ENCODE data around the gene MLLT6. TPM values are rescaled to one million over a fixed set of nuclear protein-coding genes. Genes with fewer than 3 reads are reported as not detected.

The MLLT6 gene
- polyA plus RNA-seq, 3 donors, result 0.72 to 55.4 (median 0.82) TPM

DNA sequence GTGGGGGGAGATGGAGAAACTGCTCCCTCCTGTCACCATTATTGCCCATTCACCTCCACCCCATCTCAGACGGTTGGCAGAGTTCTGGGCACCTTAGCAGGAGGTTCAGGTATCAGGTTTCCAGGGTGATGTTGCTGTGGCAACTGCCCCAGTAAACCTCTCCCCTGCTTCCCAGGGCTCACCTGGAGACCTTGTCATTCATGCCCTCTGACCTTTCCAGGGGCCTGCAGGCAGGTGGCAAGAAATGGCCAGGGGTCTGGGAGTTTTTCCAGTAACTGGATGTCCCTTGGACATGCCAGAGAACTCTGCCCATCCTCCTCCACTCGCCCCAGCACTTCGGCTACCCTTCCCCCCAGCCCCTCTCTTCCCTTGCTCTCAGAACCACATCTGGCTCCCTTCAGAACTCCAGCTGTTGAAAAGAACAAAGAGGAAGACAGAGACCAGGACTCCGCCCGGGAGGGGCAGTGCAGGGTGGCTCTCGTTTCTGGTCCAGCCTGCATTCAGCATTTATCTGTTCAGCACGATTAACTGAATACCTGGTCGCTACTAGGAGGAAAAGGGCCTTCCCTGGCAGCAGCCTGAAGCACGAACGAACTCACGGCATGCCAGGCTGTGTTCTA lies 8.5 kb downstream of the MLLT6 start:
- H3K4me1 ChIP-seq (ENCODE audit: control insufficient read depth in 1 of 2, insufficient read depth in 2 of 2, low read length in 2 of 2), result no peaks in the 10 kb centered on the region
- Mint-ChIP-seq H3K4me3 (no peak overlapping the region), H3K4me1 (peaks cover 17% of the 10 kb centered on the region)

DNA sequence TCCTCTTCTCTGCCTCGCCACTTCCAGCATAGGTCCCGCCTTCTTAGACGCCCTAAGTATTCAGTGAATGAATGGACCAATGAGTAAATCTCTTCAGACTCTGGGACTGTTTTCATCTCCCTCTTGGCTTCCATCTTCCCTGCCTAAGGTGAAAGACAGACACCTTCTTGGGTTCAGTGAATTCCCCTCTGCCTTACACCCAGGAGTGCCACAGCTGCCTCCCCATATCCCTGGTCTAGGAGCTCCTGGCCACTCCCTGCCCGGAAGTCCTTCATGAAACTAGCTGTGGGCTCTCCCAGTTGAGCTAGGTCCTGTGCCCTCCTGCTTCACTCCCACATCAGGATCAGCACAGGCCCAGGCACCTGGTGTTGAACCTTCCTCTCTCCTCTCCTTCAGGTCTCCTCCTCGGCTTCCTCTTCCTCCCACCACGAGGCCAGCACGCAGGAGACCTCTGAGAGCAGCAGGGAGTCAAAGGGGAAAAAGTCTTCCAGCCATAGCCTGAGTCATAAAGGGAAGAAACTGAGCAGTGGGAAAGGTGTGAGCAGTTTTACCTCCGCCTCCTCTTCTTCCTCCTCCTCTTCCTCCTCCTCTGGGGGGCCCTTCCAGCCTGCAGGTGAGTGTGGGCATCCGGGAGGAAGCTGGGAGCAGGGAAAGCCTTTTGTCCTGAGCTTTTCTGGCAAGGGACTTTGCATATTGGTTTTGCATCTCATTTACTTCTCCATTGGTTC lies 10.3 kb downstream of the MLLT6 start:
- peaks cover 0 to 4% (median 0%) of the 10 kb centered on the region in 7 donors for H3K9me3 Mint-ChIP-seq
- Histone ChIP-seq H4K20me1 (ENCODE audit: insufficient read depth, low read length) (peaks cover 5% of the 10 kb centered on the region), H2AFZ (ENCODE audit: insufficient read depth, low read depth, low read length, poor library complexity, severe bottlenecking) (no peak overlapping the region), H3K27me3 (ENCODE audit: control insufficient read depth in 2 of 2, insufficient read depth in 2 of 2, low read length in 2 of 2) (no peaks in the 10 kb centered on the region), H3K36me3 (replicated peaks in 1 of 2; ENCODE audit: control insufficient read depth in 1 of 2, insufficient read depth in 2 of 2, low read length in 2 of 2) (peaks cover 54 to 65% of the 10 kb centered on the region in 2 donors), H3K4me2 (replicated peaks; ENCODE audit: extremely low read depth, low read length, poor library complexity, severe bottlenecking) (no peak overlapping the region), H3K4me3 (replicated peaks in 1 of 3; ENCODE audit: low read depth in 2 of 3, low read length in 3 of 3) (no peak overlapping the region), H3K9me3 (replicated peaks in 1 of 2; ENCODE audit: control insufficient read depth in 1 of 2, insufficient read depth in 1 of 2, low read length in 2 of 2) (no peaks in the 10 kb centered on the region), H3K9ac (ENCODE audit: insufficient read depth, low read length, poor library complexity, severe bottlenecking) (no peak overlapping the region), H3K4me1 (ENCODE audit: control insufficient read depth in 1 of 2, insufficient read depth in 2 of 2, low read length in 2 of 2) (no peaks in the 10 kb centered on the region), H3K79me2 (ENCODE audit: insufficient read depth, low read length) (no peaks in the 10 kb centered on the region), H3K27ac (ENCODE audit: low read depth in 1 of 2, low read length in 2 of 2) (no peak overlapping the region)
- H3K4me1 Mint-ChIP-seq, result peaks cover 12% of the 10 kb centered on the region
- peak overlapping the region in 1 of 2 donors; percentile 9 for H3K4me3 Mint-ChIP-seq
- peaks cover 0 to 10% (median 0%) of the 10 kb centered on the region in 3 donors for H3K27me3 Mint-ChIP-seq (ENCODE audit: low read depth in 3 of 3)
- WGBS (ENCODE audit: insufficient coverage), result 97% methylated on average over 4 of the region's 9 CpGs
- DNase-seq, result no peak
- intact Hi-C loops (cut with micrococcal nuclease), result no loop called here
- peak overlapping the region in 2 of 7 donors; percentile 16 to 70 for H3K27ac Mint-ChIP-seq
- TF ChIP-seq, protein P1, sequence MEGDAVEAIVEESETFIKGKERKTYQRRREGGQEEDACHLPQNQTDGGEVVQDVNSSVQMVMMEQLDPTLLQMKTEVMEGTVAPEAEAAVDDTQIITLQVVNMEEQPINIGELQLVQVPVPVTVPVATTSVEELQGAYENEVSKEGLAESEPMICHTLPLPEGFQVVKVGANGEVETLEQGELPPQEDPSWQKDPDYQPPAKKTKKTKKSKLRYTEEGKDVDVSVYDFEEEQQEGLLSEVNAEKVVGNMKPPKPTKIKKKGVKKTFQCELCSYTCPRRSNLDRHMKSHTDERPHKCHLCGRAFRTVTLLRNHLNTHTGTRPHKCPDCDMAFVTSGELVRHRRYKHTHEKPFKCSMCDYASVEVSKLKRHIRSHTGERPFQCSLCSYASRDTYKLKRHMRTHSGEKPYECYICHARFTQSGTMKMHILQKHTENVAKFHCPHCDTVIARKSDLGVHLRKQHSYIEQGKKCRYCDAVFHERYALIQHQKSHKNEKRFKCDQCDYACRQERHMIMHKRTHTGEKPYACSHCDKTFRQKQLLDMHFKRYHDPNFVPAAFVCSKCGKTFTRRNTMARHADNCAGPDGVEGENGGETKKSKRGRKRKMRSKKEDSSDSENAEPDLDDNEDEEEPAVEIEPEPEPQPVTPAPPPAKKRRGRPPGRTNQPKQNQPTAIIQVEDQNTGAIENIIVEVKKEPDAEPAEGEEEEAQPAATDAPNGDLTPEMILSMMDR (IDR thresholded peaks at IDR 0.05), result no peak
- H3K36me3 Mint-ChIP-seq, result peaks cover 59 to 62% of the 10 kb centered on the region in 2 donors

More for the DNA sequence above, 8.5 kb downstream of the MLLT6 start:
- Mint-ChIP-seq H3K36me3 (peaks cover 67 to 68% of the 10 kb centered on the region in 2 donors), H3K27ac (peak overlapping the region in 1 of 7 donors; percentile 42), H3K9me3 (peaks cover 0 to 4% (median 0%) of the 10 kb centered on the region in 7 donors), H3K27me3 (ENCODE audit: low read depth in 3 of 3) (peaks cover 0 to 13% (median 0%) of the 10 kb centered on the region in 3 donors)
- H3K36me3 ChIP-seq (replicated peaks in 1 of 2; ENCODE audit: control insufficient read depth in 1 of 2, insufficient read depth in 2 of 2, low read length in 2 of 2), result peaks cover 51 to 77% of the 10 kb centered on the region in 2 donors
- H3K9ac ChIP-seq (ENCODE audit: insufficient read depth, low read length, poor library complexity, severe bottlenecking), result no peak overlapping the region
- H3K4me2 ChIP-seq (replicated peaks; ENCODE audit: extremely low read depth, low read length, poor library complexity, severe bottlenecking), result no peak overlapping the region
- H3K27ac ChIP-seq (ENCODE audit: low read depth in 1 of 2, low read length in 2 of 2), result no peak overlapping the region
- 84% methylated on average over 5 of the region's 11 CpGs for WGBS (ENCODE audit: insufficient coverage)
- no peaks in the 10 kb centered on the region for H3K79me2 ChIP-seq (ENCODE audit: insufficient read depth, low read length)
- no peak overlapping the region for H3K4me3 ChIP-seq (replicated peaks in 1 of 3; ENCODE audit: low read depth in 2 of 3, low read length in 3 of 3)
- TF ChIP-seq, protein P1 (IDR thresholded peaks at IDR 0.05), result no peak
- no peak for DNase-seq
- peaks cover 5% of the 10 kb centered on the region for H4K20me1 ChIP-seq (ENCODE audit: insufficient read depth, low read length)
- intact Hi-C loops (cut with micrococcal nuclease), result no loop called here
- H2AFZ ChIP-seq (ENCODE audit: insufficient read depth, low read depth, low read length, poor library complexity, severe bottlenecking), result no peak overlapping the region
- no peaks in the 10 kb centered on the region for H3K9me3 ChIP-seq (replicated peaks in 1 of 2; ENCODE audit: control insufficient read depth in 1 of 2, insufficient read depth in 1 of 2, low read length in 2 of 2)
- no peaks in the 10 kb centered on the region for H3K27me3 ChIP-seq (ENCODE audit: control insufficient read depth in 2 of 2, insufficient read depth in 2 of 2, low read length in 2 of 2)
